ENCODE data around the gene HECA.
"Not testable (repeated sequence)": the region's sequence is repeated elsewhere in the genome, so short reads cannot be mapped to it uniquely, and the experiment has no call there.

Gene HECA

GRCh38 chr6:139117734-139118133 is 17.1 kb upstream of the HECA start:
- no peaks in the 10 kb centered on the region for H3K36me3 ChIP-seq (ENCODE audit: low read depth)
- TF ChIP-seq CTCF (IDR thresholded peaks at IDR 0.05; ENCODE audit: poor library complexity, severe bottlenecking), result peak; percentile 20
- H3K27me3 ChIP-seq (ENCODE audit: insufficient read depth, poor library complexity, severe bottlenecking), result no peaks in the 10 kb centered on the region
- ATAC-seq (ENCODE audit: low read depth) (no peak), DNase-seq (ENCODE audit: low spot score) (no peak)
- H3K9me3 ChIP-seq (ENCODE audit: severe bottlenecking), result peaks cover 3% of the 10 kb centered on the region
- no peak overlapping the region for H3K4me3 ChIP-seq (ENCODE audit: severe bottlenecking)
- H3K4me1 ChIP-seq (ENCODE audit: insufficient read depth, poor library complexity, severe bottlenecking), result peaks cover 1% of the 10 kb centered on the region
- no peak overlapping the region for H3K27ac ChIP-seq (ENCODE audit: poor library complexity, severe bottlenecking)

GRCh38 chr6:139119552-139119951 is 15.3 kb upstream of the HECA start:
- H3K27ac ChIP-seq (ENCODE audit: poor library complexity, severe bottlenecking), result no peak overlapping the region
- no peak for ATAC-seq (ENCODE audit: low read depth)
- no peaks in the 10 kb centered on the region for H3K27me3 ChIP-seq (ENCODE audit: insufficient read depth, poor library complexity, severe bottlenecking)

GRCh38 chr6:139122823-139123222 is 12.1 kb upstream of the HECA start:
- H3K4me3 ChIP-seq (ENCODE audit: severe bottlenecking); H3K9me3 ChIP-seq (ENCODE audit: severe bottlenecking); H3K27ac ChIP-seq (ENCODE audit: poor library complexity, severe bottlenecking); H3K36me3 ChIP-seq (ENCODE audit: low read depth); DNase-seq (ENCODE audit: low spot score); H3K27me3 ChIP-seq (ENCODE audit: insufficient read depth, poor library complexity, severe bottlenecking); H3K4me1 ChIP-seq (ENCODE audit: insufficient read depth, poor library complexity, severe bottlenecking); ATAC-seq (ENCODE audit: low read depth): not testable (repeated sequence)

More at GRCh38 chr6:139119552-139119951, 15.3 kb upstream of the HECA start:
- Histone ChIP-seq H3K4me3 (ENCODE audit: severe bottlenecking) (no peak overlapping the region), H3K9me3 (ENCODE audit: severe bottlenecking) (peaks cover 3% of the 10 kb centered on the region), H3K4me1 (ENCODE audit: insufficient read depth, poor library complexity, severe bottlenecking) (no peaks in the 10 kb centered on the region), H3K36me3 (ENCODE audit: low read depth) (no peaks in the 10 kb centered on the region)
- TF ChIP-seq CTCF (IDR thresholded peaks at IDR 0.05; ENCODE audit: poor library complexity, severe bottlenecking), result no peak
- no peak for DNase-seq (ENCODE audit: low spot score)

- no peaks in the 10 kb centered on the region for H3K27me3 ChIP-seq (ENCODE audit: insufficient read depth, poor library complexity, severe bottlenecking)
- no peak overlapping the region for H3K27ac ChIP-seq (ENCODE audit: poor library complexity, severe bottlenecking)
- no peaks in the 10 kb centered on the region for H3K36me3 ChIP-seq (ENCODE audit: low read depth)
- H3K9me3 ChIP-seq (ENCODE audit: severe bottlenecking), result no peaks in the 10 kb centered on the region
- peak; percentile 69 for TF ChIP-seq CTCF (IDR thresholded peaks at IDR 0.05; ENCODE audit: poor library complexity, severe bottlenecking)
- H3K4me1 ChIP-seq (ENCODE audit: insufficient read depth, poor library complexity, severe bottlenecking), result peaks cover 6% of the 10 kb centered on the region
- ATAC-seq (ENCODE audit: low read depth), result peak; percentile 87
- DNase-seq (ENCODE audit: low spot score), result no peak
- no peak overlapping the region for H3K4me3 ChIP-seq (ENCODE audit: severe bottlenecking)
Measured at GRCh38 chr6:139124887-139125672, 9.8 kb upstream of the HECA start.

GRCh38 chr6:139126255-139126654 is 8.6 kb upstream of the HECA start:
- no peak for DNase-seq (ENCODE audit: low spot score)
- Histone ChIP-seq H3K9me3 (ENCODE audit: severe bottlenecking) (no peaks in the 10 kb centered on the region), H3K27me3 (ENCODE audit: insufficient read depth, poor library complexity, severe bottlenecking) (no peaks in the 10 kb centered on the region), H3K36me3 (ENCODE audit: low read depth) (no peaks in the 10 kb centered on the region), H3K27ac (ENCODE audit: poor library complexity, severe bottlenecking) (no peak overlapping the region), H3K4me3 (ENCODE audit: severe bottlenecking) (no peak overlapping the region), H3K4me1 (ENCODE audit: insufficient read depth, poor library complexity, severe bottlenecking) (peaks cover 6% of the 10 kb centered on the region)
- TF ChIP-seq CTCF (IDR thresholded peaks at IDR 0.05; ENCODE audit: poor library complexity, severe bottlenecking), result no peak
- ATAC-seq (ENCODE audit: low read depth), result peak; percentile 61; the same call in 2 of the 3 replicates
